ENCODE results near the gene ZNF396.

The ZNF396 gene

GRCh38 chr18:35328868-35329267 is 48.3 kb downstream of the ZNF396 start:
- no peaks in the 10 kb centered on the region for H3K4me1 ChIP-seq
- no peak overlapping the region for H3K9ac ChIP-seq
- no peaks in the 10 kb centered on the region for H3K36me3 ChIP-seq (ENCODE audit: control insufficient read depth, insufficient read depth, low read length)
- no peak overlapping the region for H3K4me2 ChIP-seq (ENCODE audit: low read length)
- H3K79me2 ChIP-seq = no peaks in the 10 kb centered on the region
- no peak overlapping the region for H3K27ac ChIP-seq
- no peak for TF ChIP-seq CTCF (IDR thresholded peaks at IDR 0.05)
- no peak overlapping the region for H2AFZ ChIP-seq
- no peaks in the 10 kb centered on the region for H3K27me3 ChIP-seq (ENCODE audit: control insufficient read depth, insufficient read depth, low read length)
- H3K4me3 ChIP-seq (ENCODE audit: low read depth, low read length) = no peak overlapping the region
- no peaks in the 10 kb centered on the region for H3K9me3 ChIP-seq (ENCODE audit: control insufficient read depth, low read length)

- Histone ChIP-seq H3K9me3 (ENCODE audit: control insufficient read depth, low read length) (no peaks in the 10 kb centered on the region), H3K79me2 (no peaks in the 10 kb centered on the region), H3K9ac (no peak overlapping the region), H3K4me2 (ENCODE audit: low read length) (no peak overlapping the region), H3K27ac (no peak overlapping the region), H2AFZ (no peak overlapping the region), H3K27me3 (ENCODE audit: control insufficient read depth, insufficient read depth, low read length) (no peaks in the 10 kb centered on the region), H3K4me3 (ENCODE audit: low read depth, low read length) (no peak overlapping the region), H3K36me3 (ENCODE audit: control insufficient read depth, insufficient read depth, low read length) (no peaks in the 10 kb centered on the region), H3K4me1 (no peaks in the 10 kb centered on the region)
- TF ChIP-seq CTCF (IDR thresholded peaks at IDR 0.05) = no peak
These were observed 50.3 kb downstream of the ZNF396 start for GRCh38 chr18:35326695-35327387.

- Histone ChIP-seq H3K4me2 (ENCODE audit: low read length) (no peak overlapping the region), H3K9me3 (ENCODE audit: control insufficient read depth, low read length) (no peaks in the 10 kb centered on the region), H3K36me3 (ENCODE audit: control insufficient read depth, insufficient read depth, low read length) (no peaks in the 10 kb centered on the region), H3K4me3 (ENCODE audit: low read depth, low read length) (no peak overlapping the region), H3K79me2 (no peaks in the 10 kb centered on the region), H2AFZ (no peak overlapping the region), H3K4me1 (no peaks in the 10 kb centered on the region), H3K27ac (no peak overlapping the region), H3K9ac (no peak overlapping the region), H3K27me3 (ENCODE audit: control insufficient read depth, insufficient read depth, low read length) (no peaks in the 10 kb centered on the region)
- no peak for TF ChIP-seq CTCF (IDR thresholded peaks at IDR 0.05)
These were observed 52.0 kb downstream of the ZNF396 start for GRCh38 chr18:35324926-35325655.

GRCh38 chr18:35322486-35323458 is 54.4 kb downstream of the ZNF396 start:
- no peaks in the 10 kb centered on the region for H3K27me3 ChIP-seq (ENCODE audit: control insufficient read depth, insufficient read depth, low read length)
- H3K4me1 ChIP-seq = no peaks in the 10 kb centered on the region
- H3K27ac ChIP-seq = no peak overlapping the region
- H3K4me2 ChIP-seq (ENCODE audit: low read length) = no peak overlapping the region
- no peak overlapping the region for H3K9ac ChIP-seq
- H3K36me3 ChIP-seq (ENCODE audit: control insufficient read depth, insufficient read depth, low read length) = no peaks in the 10 kb centered on the region
- H3K9me3 ChIP-seq (ENCODE audit: control insufficient read depth, low read length) = no peaks in the 10 kb centered on the region
- no peak for TF ChIP-seq CTCF (IDR thresholded peaks at IDR 0.05)
- no peaks in the 10 kb centered on the region for H3K79me2 ChIP-seq
- H2AFZ ChIP-seq = no peak overlapping the region
- no peak overlapping the region for H3K4me3 ChIP-seq (ENCODE audit: low read depth, low read length)

All from parathyroid adenoma (tissue), 2 donors.